Esophagus squamous epithelium (tissue), 4 donors: ENCODE measurements around the gene SRP68.

Experiments
- CTCF ChIP-seq, 6 experiments: fragments of 450-650 bp in 4 of 6; fragments of 200-600 bp in 2 of 6; sonication (generic) in 2 of 6; IDR thresholded peaks; one replicate each; pipeline ENCODE4 v1.5.1; 2016 to 2019; ENCODE audit warnings: antibody characterized with exemption in 6 of 6, mild to moderate bottlenecking in 4 of 6, moderate library complexity in 4 of 6
- POLR2A ChIP-seq, 4 donors: fragments of 450-650 bp; IDR thresholded peaks; one replicate each; pipeline ENCODE4 v1.6.1; 2017; ENCODE audit warnings: antibody characterized with exemption in 4 of 4, mild to moderate bottlenecking in 4 of 4, moderate library complexity in 3 of 4

DNA sequence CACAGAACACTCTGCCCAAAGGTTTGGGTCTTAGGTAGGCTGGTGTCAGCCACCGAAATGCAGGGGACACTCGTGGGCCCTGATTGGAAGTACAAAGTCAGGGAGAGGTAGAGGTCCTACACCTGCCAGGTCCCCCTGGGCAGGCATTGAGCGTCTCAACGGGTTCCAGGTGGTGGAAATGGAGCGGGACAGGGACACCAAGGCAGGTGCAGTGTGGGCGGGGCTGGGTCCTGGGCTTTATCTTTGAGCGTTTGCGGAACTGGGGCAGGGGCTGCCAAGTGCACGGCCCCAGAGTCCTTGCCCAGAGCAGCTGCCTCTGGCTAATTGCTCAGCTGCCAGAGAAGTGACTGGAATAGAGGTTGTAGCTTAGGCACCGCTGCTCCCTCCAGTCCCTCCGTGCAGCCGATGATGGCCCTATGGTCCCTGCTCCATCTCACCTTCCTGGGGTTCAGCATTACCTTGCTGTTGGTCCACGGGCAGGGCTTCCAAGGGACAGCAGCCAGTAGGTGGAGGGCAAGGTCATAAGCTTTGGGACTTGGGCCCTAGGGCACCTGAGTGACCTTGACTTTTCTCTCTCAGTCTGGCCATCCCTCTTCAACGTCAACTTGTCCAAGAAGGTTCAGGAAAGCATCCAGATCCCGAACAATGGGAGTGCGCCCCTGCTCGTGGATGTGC, 6.7 kb upstream of the SRP68 start, which contains the start of gene ZACN:
- TF ChIP-seq CTCF (IDR thresholded peaks at IDR 0.05) = no peak
- TF ChIP-seq POLR2A (IDR thresholded peaks at IDR 0.05) = no peak
